Osteoblast (primary cell): ENCODE data around the gene CEP164. TPM values are rescaled to one million over a fixed set of nuclear protein-coding genes. Genes with fewer than 3 reads are reported as not detected.

Experiments used
- DNase-seq: peaks from one replicate; pipeline ENCODE4 v3.0.0; 2011; ENCODE audit warnings: low spot score, mixed read lengths; ENCODE audit not compliant: insufficient read length; ENCODE audit errors: missing footprints
- H2AFZ ChIP-seq: 2 replicates; pipeline ENCODE4 v1.6.0; 2011; ENCODE audit warnings: mild to moderate bottlenecking, low read length
- H3K27ac ChIP-seq: 2 replicates; pipeline ENCODE4 v1.5.1; 2011; ENCODE audit warnings: mild to moderate bottlenecking, low read depth, low read length, moderate library complexity
- H3K27me3 ChIP-seq: 2 replicates; pipeline ENCODE4 v1.6.0; 2012; ENCODE audit warnings: mild to moderate bottlenecking, control low read depth, inconsistent platforms, low read length, moderate library complexity; ENCODE audit not compliant: insufficient read depth
- H3K36me3 ChIP-seq: 2 replicates; pipeline ENCODE4 v1.5.1; 2011; ENCODE audit warnings: mild to moderate bottlenecking, low read length, control low read depth, moderate library complexity; ENCODE audit not compliant: insufficient read depth
- H3K4me1 ChIP-seq: 2 replicates; pipeline ENCODE4 v1.5.1; 2011; ENCODE audit warnings: mild to moderate bottlenecking, low read length, control low read depth, moderate library complexity; ENCODE audit not compliant: insufficient read depth
- H3K4me2 ChIP-seq: 2 replicates; pipeline ENCODE4 v1.6.0; 2011; ENCODE audit warnings: mild to moderate bottlenecking, low read length; ENCODE audit not compliant: insufficient read depth
- H3K4me3 ChIP-seq: fragments of 200-600 bp; sonication (generic); 3 replicates; pipeline ENCODE4 v1.5.1; 2012; ENCODE audit warnings: mild to moderate bottlenecking, low read length, inconsistent platforms; ENCODE audit not compliant: insufficient read depth
- H3K79me2 ChIP-seq: 2 replicates; pipeline ENCODE4 v1.6.0; 2012; ENCODE audit warnings: mild to moderate bottlenecking, low read length, control low read depth, inconsistent platforms; ENCODE audit not compliant: insufficient read depth
- H3K9me3 ChIP-seq: 2 replicates; pipeline ENCODE4 v1.5.1; 2011; ENCODE audit warnings: low read depth, low read length, control low read depth
- H4K20me1 ChIP-seq: 2 replicates; pipeline ENCODE4 v1.6.0; 2012; ENCODE audit warnings: mild to moderate bottlenecking, low read length, control low read depth; ENCODE audit not compliant: insufficient read depth
- CTCF ChIP-seq: IDR thresholded peaks from 2 replicates; pipeline ENCODE4 v1.5.1; 2011; ENCODE audit warnings: mild to moderate bottlenecking, low read depth, low read length, moderate library complexity; ENCODE audit errors: extremely low read depth
- total RNA-seq: library from RNA; depleted of rRNA; stranded (reverse); fragments of >200 nt; gene quantifications from 2 replicates; pipeline ENCODE4 v1.2.3, GENCODE V29; 2012

Gene CEP164
- total RNA-seq, 1 donor: 38.0 TPM

GRCh38 chr11:117376517-117376916 lies 48.9 kb downstream of the CEP164 start:
- Histone ChIP-seq H3K4me3 (no peak overlapping the region), H3K79me2 (no peaks in the 10 kb centered on the region), H4K20me1 (peaks cover 6% of the 10 kb centered on the region), H3K36me3 (peaks cover 61% of the 10 kb centered on the region), H2AFZ (no peak overlapping the region), H3K27me3 (no peaks in the 10 kb centered on the region), H3K9me3 (no peaks in the 10 kb centered on the region), H3K4me1 (no peaks in the 10 kb centered on the region), H3K4me2 (no peak overlapping the region), H3K27ac (no peak overlapping the region)
- DNase-seq: no peak
- TF ChIP-seq CTCF: no peak

GRCh38 chr11:117378976-117379865 lies 51.6 kb downstream of the CEP164 start:
- Histone ChIP-seq H2AFZ (no peak overlapping the region), H3K9me3 (no peaks in the 10 kb centered on the region), H3K4me1 (peaks cover 8% of the 10 kb centered on the region), H3K79me2 (no peaks in the 10 kb centered on the region), H3K4me3 (no peak overlapping the region), H4K20me1 (peaks cover 9% of the 10 kb centered on the region), H3K27me3 (no peaks in the 10 kb centered on the region), H3K27ac (no peak overlapping the region), H3K36me3 (peaks cover 56% of the 10 kb centered on the region), H3K4me2 (no peak overlapping the region)
- no peak for TF ChIP-seq CTCF
- DNase-seq: peak; percentile 67

- no peaks in the 10 kb centered on the region for H3K79me2 ChIP-seq
- no peaks in the 10 kb centered on the region for H3K27me3 ChIP-seq
- peaks cover 53% of the 10 kb centered on the region for H3K36me3 ChIP-seq
- H3K4me3 ChIP-seq: no peak overlapping the region
- H3K9me3 ChIP-seq: no peaks in the 10 kb centered on the region
- H4K20me1 ChIP-seq: peaks cover 14% of the 10 kb centered on the region
- H3K4me2 ChIP-seq: no peak overlapping the region
- H2AFZ ChIP-seq: no peak overlapping the region
- no peak overlapping the region for H3K27ac ChIP-seq
- H3K4me1 ChIP-seq: peaks cover 10% of the 10 kb centered on the region
- no peak for TF ChIP-seq CTCF
- DNase-seq: peak; percentile 41
These were observed 53.0 kb downstream of the CEP164 start for GRCh38 chr11:117380676-117381075.
